GM19023 (cell line): ENCODE measurements around the gene BMERB1.
"Not testable (repeated sequence)": the region's sequence is repeated elsewhere in the genome, so short reads cannot be mapped to it uniquely, and the experiment has no call there.

Experiments used
- ATAC-seq: cut with Tn5 transposase; IDR thresholded peaks from one replicate; pipeline ENCODE4 v1.9.1; 2021; ENCODE audit warnings: mild to moderate bottlenecking, moderate library complexity; ENCODE audit not compliant: unreplicated experiment

BMERB1 gene

DNA sequence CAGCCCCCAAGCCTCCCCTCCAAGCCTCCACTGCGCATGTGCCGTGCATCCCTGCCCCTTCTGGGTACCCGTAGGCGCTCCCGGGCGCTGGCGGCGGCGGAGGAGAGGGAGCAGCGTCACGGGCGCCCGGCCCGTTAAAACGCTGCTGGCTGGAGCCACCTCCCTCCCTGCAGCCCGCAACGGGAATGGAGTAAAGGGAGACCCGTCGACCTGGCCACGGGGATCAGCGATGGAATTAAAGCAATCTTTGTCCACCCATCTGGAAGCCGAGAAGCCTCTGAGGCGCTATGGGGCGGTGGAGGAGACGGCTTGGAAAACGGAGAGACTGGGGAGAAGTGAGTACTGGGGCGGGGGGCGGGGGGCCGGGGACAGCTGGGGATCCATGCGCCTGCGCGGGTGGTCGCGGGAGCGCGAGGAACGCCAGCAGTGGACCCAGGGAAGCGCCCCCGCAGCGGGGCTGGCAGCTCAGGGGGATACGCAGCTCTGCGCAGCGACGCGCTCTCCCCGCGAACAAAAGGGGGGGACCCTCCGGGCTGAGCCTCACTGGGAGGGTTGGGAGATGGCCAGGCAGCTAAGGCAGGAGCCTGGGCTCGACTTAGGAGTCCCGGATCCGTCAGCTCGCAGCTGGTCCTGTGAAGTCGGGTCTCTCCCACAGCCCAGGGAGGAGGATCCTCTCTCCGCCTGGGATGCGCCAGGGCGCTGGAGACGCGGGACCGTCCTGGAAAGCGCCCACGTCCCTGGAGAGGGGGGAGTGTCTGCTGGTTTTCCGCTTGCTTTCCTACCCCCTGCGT lies at the start of gene BMERB1:
TSS of gene BMERB1 (plus strand) at position 164 of the 791 bp plus-strand sequence. CDS start at position 230, 66 bp downstream.
- ATAC-seq, result no peak

GRCh38 chr16:15388060-15388459 lies 46.3 kb upstream of the BMERB1 start:
- not testable (repeated sequence) for ATAC-seq

DNA sequence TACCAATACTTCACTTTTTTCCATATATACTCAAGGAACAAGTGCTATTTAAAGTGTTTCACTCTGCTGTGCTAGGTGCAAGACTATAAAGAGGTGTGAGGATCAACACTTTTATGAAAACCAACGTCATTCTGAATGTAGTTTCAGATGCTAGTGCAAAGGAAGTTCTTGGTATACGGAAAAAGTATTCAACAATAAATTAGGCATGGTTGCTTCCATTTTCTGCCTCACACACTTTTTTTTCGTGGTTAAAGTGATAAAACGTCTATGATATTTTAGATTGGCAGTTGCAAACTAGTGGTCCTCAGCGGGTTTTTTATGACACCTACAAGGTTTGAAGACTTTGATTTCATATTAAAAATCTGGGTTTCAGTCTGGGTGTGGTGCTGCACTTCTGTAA lies 44.5 kb upstream of the BMERB1 start:
- ATAC-seq, result not testable (repeated sequence)

- ATAC-seq, result not testable (repeated sequence)
Measured at GRCh38 chr16:15393025-15393424, 41.4 kb upstream of the BMERB1 start.

- ATAC-seq, result not testable (repeated sequence)
Measured at GRCh38 chr16:15395631-15396508, 38.5 kb upstream of the BMERB1 start, which contains the start of gene MPV17L. MPV17L (plus strand) TSS chr16:15395754; CDS start chr16:15395898, 144 bp downstream.

DNA sequence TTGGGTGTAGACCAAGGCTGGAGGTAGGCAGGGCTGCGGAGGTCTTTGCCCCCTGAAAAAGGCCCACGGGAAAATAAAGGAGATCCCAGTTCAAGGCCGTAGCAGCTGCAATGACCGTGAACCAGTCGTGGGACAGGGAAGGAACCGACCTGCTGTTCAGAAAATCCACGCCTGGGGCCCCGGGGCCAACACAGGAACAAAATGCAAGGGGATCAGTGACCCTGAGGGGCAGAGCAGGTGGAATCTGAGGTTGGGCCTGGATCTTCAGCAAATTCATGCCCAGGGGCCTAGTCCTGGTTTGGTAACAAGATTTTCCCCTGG lies 37.9 kb upstream of the BMERB1 start:
- ATAC-seq, result not testable (repeated sequence)

DNA sequence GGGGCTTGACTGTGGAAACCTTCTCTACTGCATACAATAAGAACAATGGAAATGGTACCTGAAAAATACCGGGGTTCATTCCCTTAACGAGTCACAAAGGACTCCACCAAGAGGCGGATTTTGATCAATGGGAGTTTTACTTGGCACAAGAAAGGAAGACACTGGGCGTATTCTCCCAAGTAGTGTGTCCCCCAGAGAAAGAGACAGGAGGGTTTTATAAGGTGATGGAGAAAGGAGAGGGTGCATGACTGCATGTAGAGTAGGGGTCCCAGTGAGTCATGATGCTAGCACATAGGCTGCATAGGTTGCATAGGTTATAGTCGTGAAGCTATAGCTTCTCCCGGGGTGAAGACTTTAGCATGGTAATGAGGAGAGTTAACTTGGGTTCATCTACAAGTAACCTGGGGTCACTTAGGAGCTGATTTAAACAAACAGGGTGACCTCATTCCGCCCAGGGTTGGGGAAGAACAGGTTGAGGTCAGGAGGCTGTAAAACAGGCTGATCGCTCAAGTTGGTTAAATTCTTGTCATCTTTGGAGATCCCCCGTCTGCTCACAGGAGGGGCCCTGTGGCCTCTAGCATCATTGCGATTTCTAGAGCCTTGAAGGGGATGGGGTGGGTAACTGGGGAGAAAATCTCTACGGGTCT lies 37.3 kb upstream of the BMERB1 start:
- ATAC-seq, result no peak

DNA sequence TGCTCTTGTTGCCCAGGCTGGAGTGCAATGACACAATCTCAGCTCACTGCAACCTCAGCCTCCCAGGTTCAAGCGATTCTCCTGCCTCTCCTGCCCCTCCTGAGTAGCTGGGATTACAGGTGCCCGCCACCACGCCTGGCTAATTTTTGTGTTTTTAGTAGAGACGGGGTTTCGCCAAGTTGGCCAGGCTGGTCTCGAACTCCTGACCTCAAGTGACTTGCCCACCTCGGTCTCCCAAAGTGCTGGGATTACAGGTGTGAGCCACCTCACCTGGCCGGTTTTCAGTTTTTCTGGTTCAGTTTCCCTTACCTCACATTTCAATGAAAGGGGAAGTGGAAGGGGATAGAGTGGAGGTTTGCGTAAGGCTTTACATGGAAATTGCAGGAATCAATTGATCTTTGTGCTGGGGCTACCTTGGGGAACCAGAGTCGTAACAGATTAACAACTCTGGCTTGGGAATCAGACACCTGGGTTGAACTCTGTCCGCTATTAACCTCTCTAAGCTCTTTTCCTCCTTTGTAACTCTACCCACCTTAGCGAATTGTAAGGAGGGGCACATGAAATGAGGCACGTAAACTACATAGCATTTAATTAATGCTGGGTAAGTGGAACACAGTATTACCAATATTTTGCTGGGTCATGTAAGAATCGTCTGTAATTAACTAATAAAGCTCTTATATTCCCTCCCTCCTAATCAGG lies 35.6 kb upstream of the BMERB1 start:
- ATAC-seq, result no peak

- no peak for ATAC-seq
Measured at GRCh38 chr16:15399317-15399716, 35.1 kb upstream of the BMERB1 start.

- ATAC-seq, result not testable (repeated sequence)
Measured at GRCh38 chr16:15400314-15400713, 34.1 kb upstream of the BMERB1 start.

DNA sequence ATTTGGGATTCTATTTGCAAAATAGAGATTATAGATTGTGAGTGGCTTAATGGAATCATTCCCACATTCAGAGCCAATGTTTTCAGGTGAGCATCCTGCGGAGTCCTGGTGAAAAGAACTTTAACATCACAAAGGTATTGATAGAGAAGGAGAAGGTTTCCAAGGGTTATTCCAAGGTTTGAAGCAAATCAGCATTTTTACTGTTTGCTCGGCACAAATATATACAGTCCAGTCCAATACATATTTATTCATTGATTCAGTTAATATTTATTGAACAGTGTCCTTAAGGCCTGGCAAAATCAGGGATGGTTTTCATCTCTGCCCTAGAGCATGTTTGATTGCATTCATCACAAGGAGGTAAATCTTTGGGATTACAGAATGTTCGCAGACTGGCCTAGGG lies 32.4 kb upstream of the BMERB1 start:
- ATAC-seq, result no peak

- no peak for ATAC-seq
Measured at GRCh38 chr16:15403392-15403995, 30.9 kb upstream of the BMERB1 start.

DNA sequence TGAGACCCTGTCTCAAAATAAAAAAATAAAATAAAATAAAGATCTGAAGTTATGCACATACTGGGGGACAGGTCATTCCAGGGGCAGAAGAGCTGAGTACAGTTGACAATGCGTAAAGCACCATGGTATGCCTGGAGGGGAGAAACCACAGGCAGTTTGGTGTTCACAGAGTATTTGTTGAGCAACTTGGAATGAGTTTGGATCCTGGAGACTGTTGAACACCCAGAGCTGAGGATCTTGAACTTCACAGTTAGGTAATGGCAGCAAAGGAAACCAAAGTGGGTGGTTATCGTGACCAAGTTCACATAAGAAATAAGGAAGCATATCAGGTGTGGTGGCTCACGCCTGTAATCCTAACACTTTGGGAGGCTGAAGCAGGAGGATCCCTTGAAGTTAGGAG lies 30.3 kb upstream of the BMERB1 start:
- not testable (repeated sequence) for ATAC-seq

DNA sequence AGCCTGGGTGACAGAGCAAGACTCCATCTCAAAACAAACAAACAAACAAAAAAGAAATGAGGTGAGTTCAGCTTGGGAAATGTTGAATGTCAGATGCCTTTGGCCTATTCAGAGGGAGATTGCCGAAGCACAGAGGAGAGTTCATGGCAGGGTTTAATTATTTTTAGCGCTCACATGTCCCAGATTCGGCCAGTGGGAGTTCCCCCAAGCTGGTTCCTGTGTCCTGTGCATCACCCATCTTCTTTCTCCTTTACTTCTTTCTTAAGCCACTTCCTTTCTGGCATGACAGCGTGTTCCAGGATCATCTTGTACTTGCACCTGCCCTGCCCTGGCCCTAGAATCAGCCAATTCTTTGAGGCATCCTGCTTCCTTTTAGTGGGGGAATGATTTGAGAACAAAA lies 29.6 kb upstream of the BMERB1 start:
- no peak for ATAC-seq

DNA sequence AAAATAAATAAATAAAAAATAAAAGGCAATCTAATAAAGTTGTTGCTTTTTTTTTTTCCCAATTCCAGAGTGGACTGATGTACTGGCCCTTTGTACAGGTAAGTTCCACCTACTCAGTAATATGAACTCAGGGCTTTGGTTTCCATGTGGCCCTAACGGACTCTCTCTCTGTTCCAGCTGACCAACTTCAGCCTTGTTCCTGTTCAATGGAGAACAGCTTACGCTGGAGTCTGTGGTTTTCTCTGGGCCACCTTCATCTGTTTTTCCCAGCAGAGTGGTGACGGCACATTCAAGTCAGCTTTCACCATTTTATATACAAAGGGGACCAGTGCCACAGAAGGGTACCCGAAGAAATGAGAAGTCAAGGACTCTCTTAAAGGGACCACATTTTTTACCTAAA lies 26.6 kb upstream of the BMERB1 start:
- ATAC-seq, result not testable (repeated sequence)

GRCh38 chr16:15409476-15409875 lies 24.9 kb upstream of the BMERB1 start:
- ATAC-seq, result not testable (repeated sequence)

- ATAC-seq, result no peak
Measured at GRCh38 chr16:15415511-15415985, 18.8 kb upstream of the BMERB1 start.

DNA sequence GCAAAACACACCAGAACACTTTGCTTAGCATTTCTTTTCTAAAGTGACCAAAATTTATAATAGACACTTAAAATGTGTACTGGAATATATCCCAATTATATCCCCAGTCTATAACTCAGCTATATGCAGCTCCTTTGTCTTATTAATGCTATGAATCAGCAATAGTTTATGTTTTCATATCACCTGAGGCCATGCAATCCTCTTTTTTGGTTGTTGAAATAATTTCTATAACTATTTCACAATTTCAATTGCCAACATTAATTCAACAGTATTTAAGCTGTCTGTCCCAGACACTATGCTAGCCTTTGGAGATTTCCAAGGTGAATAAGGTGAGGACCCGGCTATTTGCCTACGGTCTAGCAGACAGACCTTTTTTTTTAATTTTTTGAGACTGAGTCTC lies 17.2 kb upstream of the BMERB1 start:
- ATAC-seq, result no peak

DNA sequence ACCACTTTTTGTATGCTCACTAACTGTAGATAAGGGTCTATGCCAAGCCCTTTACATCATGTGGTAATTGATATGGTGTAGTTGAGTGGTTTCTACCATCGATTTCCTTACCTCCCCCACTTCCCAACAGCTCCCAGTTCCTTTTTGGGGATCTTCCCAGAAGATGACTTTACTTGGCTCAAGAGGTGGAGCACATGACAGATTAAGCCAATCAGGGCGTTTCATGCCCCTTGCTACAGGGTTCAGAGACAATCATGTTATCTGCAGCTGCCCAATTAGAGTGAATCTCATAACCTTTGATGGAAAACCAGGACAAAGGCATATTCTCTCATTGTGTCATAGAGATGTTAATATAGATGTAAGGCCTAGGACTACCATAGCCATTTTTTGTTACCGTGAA lies 16.2 kb upstream of the BMERB1 start:
- no peak for ATAC-seq

GRCh38 chr16:15421696-15422095 lies 12.7 kb upstream of the BMERB1 start:
- ATAC-seq, result not testable (repeated sequence)
